HG03558 (cell line): ENCODE measurements around the gene LRRC38.
"Not testable (repeated sequence)": the region's sequence is repeated elsewhere in the genome, so short reads cannot be mapped to it uniquely, and the experiment has no call there.

Experiments
- ATAC-seq: cut with Tn5 transposase; IDR thresholded peaks from one replicate; pipeline ENCODE4 v1.9.1; 2021; ENCODE audit warnings: moderate number of reproducible peaks; ENCODE audit not compliant: unreplicated experiment; ENCODE audit errors: extremely low read depth

The LRRC38 gene

GRCh38 chr1:13513895-13514546 lies at the start of gene LRRC38:
Gene LRRC38, minus strand, starts transcription at chr1:13514003. Its CDS starts 410 bp downstream, at chr1:13513593.
- no peak for ATAC-seq

- ATAC-seq, result not testable (repeated sequence)
Measured at GRCh38 chr1:13562981-13563380, 49.2 kb upstream of the LRRC38 start.

- ATAC-seq, result no peak
Measured at GRCh38 chr1:13560541-13560940, 46.7 kb upstream of the LRRC38 start.

GRCh38 chr1:13556224-13556764 lies 42.5 kb upstream of the LRRC38 start:
- ATAC-seq, result no peak

GRCh38 chr1:13554798-13555197 lies 41.0 kb upstream of the LRRC38 start:
- ATAC-seq, result no peak

- ATAC-seq, result no peak
Measured at GRCh38 chr1:13550663-13551062, 36.9 kb upstream of the LRRC38 start.

GRCh38 chr1:13549521-13549920 lies 35.7 kb upstream of the LRRC38 start:
- no peak for ATAC-seq

GRCh38 chr1:13549021-13549420 lies 35.2 kb upstream of the LRRC38 start:
- no peak for ATAC-seq

GRCh38 chr1:13548281-13548680 lies 34.5 kb upstream of the LRRC38 start:
- ATAC-seq, result no peak

GRCh38 chr1:13546791-13547190 lies 33.0 kb upstream of the LRRC38 start:
- ATAC-seq, result no peak

- ATAC-seq, result no peak
Measured at GRCh38 chr1:13544221-13544556, 30.4 kb upstream of the LRRC38 start.

GRCh38 chr1:13543451-13544220 lies 29.8 kb upstream of the LRRC38 start:
- no peak for ATAC-seq

GRCh38 chr1:13541435-13542215 lies 27.8 kb upstream of the LRRC38 start:
- no peak for ATAC-seq

- ATAC-seq, result no peak
Measured at GRCh38 chr1:13540866-13541265, 27.1 kb upstream of the LRRC38 start.

GRCh38 chr1:13539683-13540082 lies 25.9 kb upstream of the LRRC38 start:
- no peak for ATAC-seq

- ATAC-seq, result no peak
Measured at GRCh38 chr1:13538832-13539231, 25.0 kb upstream of the LRRC38 start.

GRCh38 chr1:13536571-13536970 lies 22.8 kb upstream of the LRRC38 start:
- ATAC-seq, result no peak

- ATAC-seq, result no peak
Measured at GRCh38 chr1:13535227-13535626, 21.4 kb upstream of the LRRC38 start.

- ATAC-seq, result no peak
Measured at GRCh38 chr1:13528320-13528719, 14.5 kb upstream of the LRRC38 start.

- no peak for ATAC-seq
Measured at GRCh38 chr1:13523780-13524477, 10.1 kb upstream of the LRRC38 start.
